ENCODE measurements around the gene MPPE1. TPM values are rescaled to one million over a fixed set of nuclear protein-coding genes. Genes with fewer than 3 reads are reported as not detected.

Gene MPPE1
- total and polyA plus RNA-seq, 2 of the 4 experiments (the other 2 are of a cell fraction): 13.8 to 19.9 TPM

- no peak overlapping the region for H3K4me2 ChIP-seq (ENCODE audit: low read depth, low read length)
- peaks cover 6% of the 10 kb centered on the region for H3K4me1 ChIP-seq (ENCODE audit: control insufficient read depth, insufficient read depth, low read length)
- H3K36me3 ChIP-seq (ENCODE audit: control insufficient read depth, insufficient read depth, low read length): no peaks in the 10 kb centered on the region; the same call in 1 of the 2 replicates
- H3K9me3 ChIP-seq (ENCODE audit: control insufficient read depth, insufficient read depth, low read length): no peaks in the 10 kb centered on the region
- POLR2A ChIA-PET (ENCODE audit: unreplicated experiment): interaction anchor here (0.6 kb wide), 1 partner anchor 146 kb away, joined by 6 read pairs; no protein-coding TSS in a partner anchor
- H3K27ac ChIP-seq (ENCODE audit: insufficient read depth, low read length): peak overlapping the region; percentile 81; the same call in 1 of the 2 replicates
- TF ChIP-seq, protein P1, sequence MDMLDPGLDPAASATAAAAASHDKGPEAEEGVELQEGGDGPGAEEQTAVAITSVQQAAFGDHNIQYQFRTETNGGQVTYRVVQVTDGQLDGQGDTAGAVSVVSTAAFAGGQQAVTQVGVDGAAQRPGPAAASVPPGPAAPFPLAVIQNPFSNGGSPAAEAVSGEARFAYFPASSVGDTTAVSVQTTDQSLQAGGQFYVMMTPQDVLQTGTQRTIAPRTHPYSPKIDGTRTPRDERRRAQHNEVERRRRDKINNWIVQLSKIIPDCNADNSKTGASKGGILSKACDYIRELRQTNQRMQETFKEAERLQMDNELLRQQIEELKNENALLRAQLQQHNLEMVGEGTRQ (IDR thresholded peaks at IDR 0.05; ENCODE audit: low read depth, low read length): no peak
- TF ChIP-seq, protein P2, sequence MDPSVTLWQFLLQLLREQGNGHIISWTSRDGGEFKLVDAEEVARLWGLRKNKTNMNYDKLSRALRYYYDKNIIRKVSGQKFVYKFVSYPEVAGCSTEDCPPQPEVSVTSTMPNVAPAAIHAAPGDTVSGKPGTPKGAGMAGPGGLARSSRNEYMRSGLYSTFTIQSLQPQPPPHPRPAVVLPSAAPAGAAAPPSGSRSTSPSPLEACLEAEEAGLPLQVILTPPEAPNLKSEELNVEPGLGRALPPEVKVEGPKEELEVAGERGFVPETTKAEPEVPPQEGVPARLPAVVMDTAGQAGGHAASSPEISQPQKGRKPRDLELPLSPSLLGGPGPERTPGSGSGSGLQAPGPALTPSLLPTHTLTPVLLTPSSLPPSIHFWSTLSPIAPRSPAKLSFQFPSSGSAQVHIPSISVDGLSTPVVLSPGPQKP (IDR thresholded peaks at IDR 0.05; ENCODE audit: borderline replicate concordance, low read depth, low read length): no peak
- TF ChIP-seq POLR2A (IDR thresholded peaks at IDR 0.05; ENCODE audit: low read depth, low read length): no peak
- no peak for TF ChIP-seq RFX5 (IDR thresholded peaks at IDR 0.05; ENCODE audit: low read depth, low read length)
- TF ChIP-seq CHD1 (IDR thresholded peaks at IDR 0.05; ENCODE audit: low read depth, low read length): no peak
- TF ChIP-seq SMC3 (IDR thresholded peaks at IDR 0.05; ENCODE audit: low read depth, low read length): no peak
- no peak for TF ChIP-seq CTCF (conservative IDR thresholded peaks at IDR 0.05; ENCODE audit: low read depth, low read length)
- TF ChIP-seq NFE2L2 (IDR thresholded peaks at IDR 0.05; ENCODE audit: low read depth, low read length): no peak
- TF ChIP-seq FOS (IDR thresholded peaks at IDR 0.05; ENCODE audit: low read depth, low read length): no peak
- no peak for TF ChIP-seq RCOR1 (IDR thresholded peaks at IDR 0.05; ENCODE audit: insufficient replicate concordance, low read length)
- no peak for TF ChIP-seq MAFK (IDR thresholded peaks at IDR 0.05; ENCODE audit: low read depth, low read length)
- TF ChIP-seq MXI1 (IDR thresholded peaks at IDR 0.05; ENCODE audit: borderline replicate concordance, low read depth, low read length): no peak
- TF ChIP-seq RAD21 (IDR thresholded peaks at IDR 0.05; ENCODE audit: low read length): no peak
- no peak for TF ChIP-seq CEBPB (IDR thresholded peaks at IDR 0.05; ENCODE audit: low read depth, low read length)
- TF ChIP-seq BHLHE40 (IDR thresholded peaks at IDR 0.05; ENCODE audit: low read depth, low read length): no peak
- no peak for TF ChIP-seq MAZ (IDR thresholded peaks at IDR 0.05; ENCODE audit: borderline replicate concordance, low read depth, low read length)
- peak overlapping the region; percentile 84; the same call in 1 of the 2 replicates for H3K18ac ChIP-seq (ENCODE audit: low read depth, low read length)
- H3K4ac ChIP-seq (ENCODE audit: low read depth, low read length): peak overlapping the region; percentile 83; the same call in 1 of the 2 replicates
- H3K56ac ChIP-seq (ENCODE audit: extremely low read depth, insufficient read depth, low read length): 0 out of 2 replicates have a peak overlapping the region, but pooled peaks have one; percentile 65
- H2BK120ac ChIP-seq (ENCODE audit: low read depth, low read length): peak overlapping the region; percentile 88; the same call in 1 of the 2 replicates
- H3K9me1 ChIP-seq (ENCODE audit: insufficient read depth, low read length): no peaks in the 10 kb centered on the region
- H2BK5ac ChIP-seq (ENCODE audit: low read depth, low read length, poor library complexity, severe bottlenecking): peak overlapping the region; percentile 91
- H4K20me1 ChIP-seq (ENCODE audit: insufficient read depth, low read length): no peaks in the 10 kb centered on the region
- H2AK5ac ChIP-seq (ENCODE audit: low read depth, low read length): no peak overlapping the region
- peak overlapping the region; percentile 80; the same call in 1 of the 3 replicates for H2BK15ac ChIP-seq (ENCODE audit: low read depth, low read length)
- H2AK9ac ChIP-seq (replicated peaks; ENCODE audit: low read depth, low read length, poor library complexity): no peak overlapping the region
- H3K4me3 ChIP-seq (ENCODE audit: insufficient read depth, low read depth, low read length): no peak overlapping the region
- peak overlapping the region; percentile 64 to 92; a peak in 3 of 4 replicates for H4K8ac ChIP-seq (ENCODE audit: low read depth in 2 of 2, low read length in 2 of 2)
- H2BK20ac ChIP-seq (ENCODE audit: low read depth, low read length): no peak overlapping the region
- H4K91ac ChIP-seq (ENCODE audit: insufficient read depth, low read depth, low read length): peak overlapping the region; percentile 90
- no peaks in the 10 kb centered on the region for H3K27me3 ChIP-seq (ENCODE audit: control insufficient read depth, insufficient read depth, low read length)
- in situ Hi-C loops (cut with MboI; ENCODE audit: low sequenced_read_pairs) (no loop called here), intact Hi-C loops (cut with micrococcal nuclease) (no loop called here), dilution Hi-C loops (cut with HindIII; ENCODE audit: low sequenced_read_pairs, unreplicated experiment) (no loop called here)
- H3K14ac ChIP-seq (replicated peaks; ENCODE audit: low read depth, low read length): no peak overlapping the region
- CTCF ChIA-PET: no interaction called here
- no peak overlapping the region; the same call in 1 of the 2 replicates for H3K23ac ChIP-seq (ENCODE audit: low read depth, low read length)
- H4K5ac ChIP-seq (ENCODE audit: low read depth, low read length): peak overlapping the region; percentile 65; the same call in 1 of the 2 replicates
- 100% methylated on average over 2 of the region's 7 CpGs; no CpG with 5 or more reads in 1 of the 2 experiments for WGBS, 2 experiments (ENCODE audit: extremely low coverage in 2 of 2, insufficient read length in 1 of 2)
- BruUV-seq (replicated peaks): no TSS peak
- H3K79me1 ChIP-seq (ENCODE audit: low read depth in 1 of 2, low read length in 2 of 2): peaks cover 0 to 19% of the 10 kb centered on the region in 2 experiments; a peak in 2 of 4 replicates
- no peak overlapping the region; the same call in 1 of the 2 replicates for H3K9ac ChIP-seq (ENCODE audit: low read depth, low read length)
- no peak overlapping the region for H2AFZ ChIP-seq (replicated peaks; ENCODE audit: low read length, poor library complexity)
- ATAC-seq (ENCODE audit: low read depth): no peak
- DNase-seq: no peak
These were observed 58.8 kb downstream of the MPPE1 start for GRCh38 chr18:11849279-11849678.

Measured in IMR-90 (cell line).